DND-41 (cell line): Measurements from ENCODE around the gene EDAR.

ENCODE experiments used
- EZH2 ChIP-seq: IDR thresholded peaks from 3 replicates; pipeline ENCODE4 v1.6.1; 2012; ENCODE audit warnings: borderline replicate concordance, low read depth, mild to moderate bottlenecking, moderate library complexity, low read length, inconsistent platforms; ENCODE audit not compliant: severe bottlenecking
- TF ChIP-seq, protein P1 (sequence below): IDR thresholded peaks from 2 replicates; pipeline ENCODE4 v1.5.1; 2012; ENCODE audit warnings: borderline replicate concordance, low read length, moderate library complexity, mild to moderate bottlenecking; ENCODE audit not compliant: poor library complexity, severe bottlenecking; ENCODE audit errors: extremely low read depth

DNA sequence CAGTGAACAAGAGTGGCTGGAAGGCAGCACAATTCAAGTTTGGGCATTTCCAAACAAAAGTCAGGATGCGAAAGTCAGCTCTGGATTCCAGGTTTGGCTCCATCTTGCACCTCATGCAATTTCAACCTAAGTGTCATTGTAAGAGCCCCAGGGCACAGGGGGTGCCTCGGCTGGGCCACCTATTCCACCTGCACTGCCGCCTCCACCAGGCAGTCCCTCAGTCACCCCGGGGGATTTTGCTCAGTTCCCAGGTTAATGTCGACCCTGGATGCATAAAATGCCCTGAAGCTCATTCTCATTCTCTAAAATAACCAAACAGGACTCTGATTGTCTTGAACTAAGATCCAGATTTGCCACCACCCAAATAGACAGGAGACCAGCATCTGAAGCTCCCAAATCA, 77.6 kb downstream of the EDAR start:
- TF ChIP-seq, protein P1, sequence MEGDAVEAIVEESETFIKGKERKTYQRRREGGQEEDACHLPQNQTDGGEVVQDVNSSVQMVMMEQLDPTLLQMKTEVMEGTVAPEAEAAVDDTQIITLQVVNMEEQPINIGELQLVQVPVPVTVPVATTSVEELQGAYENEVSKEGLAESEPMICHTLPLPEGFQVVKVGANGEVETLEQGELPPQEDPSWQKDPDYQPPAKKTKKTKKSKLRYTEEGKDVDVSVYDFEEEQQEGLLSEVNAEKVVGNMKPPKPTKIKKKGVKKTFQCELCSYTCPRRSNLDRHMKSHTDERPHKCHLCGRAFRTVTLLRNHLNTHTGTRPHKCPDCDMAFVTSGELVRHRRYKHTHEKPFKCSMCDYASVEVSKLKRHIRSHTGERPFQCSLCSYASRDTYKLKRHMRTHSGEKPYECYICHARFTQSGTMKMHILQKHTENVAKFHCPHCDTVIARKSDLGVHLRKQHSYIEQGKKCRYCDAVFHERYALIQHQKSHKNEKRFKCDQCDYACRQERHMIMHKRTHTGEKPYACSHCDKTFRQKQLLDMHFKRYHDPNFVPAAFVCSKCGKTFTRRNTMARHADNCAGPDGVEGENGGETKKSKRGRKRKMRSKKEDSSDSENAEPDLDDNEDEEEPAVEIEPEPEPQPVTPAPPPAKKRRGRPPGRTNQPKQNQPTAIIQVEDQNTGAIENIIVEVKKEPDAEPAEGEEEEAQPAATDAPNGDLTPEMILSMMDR, result no peak
- no peak for TF ChIP-seq EZH2
